T-helper 1 cell (primary cell): ENCODE results near the gene MYH7B.

Experiments
- DNase-seq, 5 donors: peaks; one replicate each; pipeline ENCODE4 v3.0.0-alpha.2; 2012 to 2020

MYH7B gene

DNA sequence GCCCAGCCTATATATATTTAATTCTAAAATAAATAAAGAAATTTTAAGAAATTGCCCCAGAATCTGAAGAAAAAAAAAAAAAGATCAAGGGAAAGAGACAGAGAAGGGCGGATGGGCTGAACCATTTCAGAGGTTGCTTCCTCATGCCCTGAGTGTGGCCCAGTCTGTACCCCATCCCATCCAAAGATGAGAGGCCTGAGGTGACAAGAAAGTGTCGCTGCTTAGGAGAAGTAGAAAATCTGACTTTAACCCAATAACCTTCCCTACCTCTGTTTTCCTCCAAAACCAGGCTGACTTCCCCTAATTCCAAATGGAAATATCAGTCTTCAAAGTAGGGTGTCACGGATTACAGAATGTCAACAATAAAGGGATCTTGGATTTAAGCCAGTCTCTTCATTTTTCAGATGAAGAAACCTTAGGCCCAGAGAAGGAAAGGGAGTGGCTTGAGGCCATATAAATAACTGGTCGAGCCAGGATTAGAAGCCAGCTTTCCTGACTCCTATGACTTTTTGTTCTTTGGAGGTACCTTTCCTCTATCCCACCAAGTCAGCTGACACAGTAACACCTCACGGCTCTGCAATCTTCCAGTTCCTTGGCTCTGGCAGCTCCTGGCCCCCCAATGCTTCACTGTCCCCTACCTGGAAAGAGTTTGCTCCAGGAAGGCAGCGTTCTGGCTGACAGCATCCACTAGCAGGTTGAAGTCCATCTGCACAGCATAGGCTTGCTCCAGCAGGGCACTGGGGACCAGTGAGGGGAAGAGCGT, 10.2 kb upstream of the MYH7B start:
- no peak for DNase-seq

DNA sequence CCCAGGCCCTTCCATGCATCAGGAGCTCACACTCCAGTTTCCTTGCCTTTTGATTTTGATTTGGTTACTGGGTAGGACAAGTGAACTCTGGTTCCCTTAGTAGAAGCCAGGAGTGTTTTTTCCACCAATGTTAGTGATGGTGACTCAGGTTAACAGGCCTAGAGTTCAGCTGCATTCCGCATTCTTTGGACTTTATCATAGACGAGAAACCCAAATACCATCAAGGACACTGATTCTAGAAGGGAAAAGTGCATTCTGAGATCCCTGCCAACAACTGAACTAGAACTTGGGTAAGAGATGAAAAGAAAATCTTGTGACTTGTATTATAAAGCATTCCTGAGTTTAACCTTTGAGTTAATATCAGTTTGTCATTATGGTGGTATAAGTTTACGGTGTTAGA, 9.0 kb upstream of the MYH7B start:
- DNase-seq: no peak

DNA sequence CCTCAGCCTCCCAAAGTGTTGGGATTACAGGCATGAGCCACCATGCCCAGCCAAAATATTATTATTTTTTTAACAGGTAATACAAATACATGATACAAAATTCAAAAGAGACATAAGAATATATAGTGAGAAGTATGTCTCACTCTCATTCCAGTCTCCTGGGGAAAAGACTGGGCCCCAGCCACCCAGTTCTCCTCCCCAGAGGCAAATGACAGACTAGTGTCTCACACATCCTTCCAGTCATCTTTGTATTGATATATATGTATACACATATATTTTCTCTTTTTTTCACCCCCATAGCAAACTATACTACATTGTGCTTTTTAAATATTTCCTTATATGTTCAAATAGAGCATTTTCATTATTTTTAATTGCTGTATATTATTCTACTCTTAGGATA, 8.3 kb upstream of the MYH7B start:
- DNase-seq: no peak

DNA sequence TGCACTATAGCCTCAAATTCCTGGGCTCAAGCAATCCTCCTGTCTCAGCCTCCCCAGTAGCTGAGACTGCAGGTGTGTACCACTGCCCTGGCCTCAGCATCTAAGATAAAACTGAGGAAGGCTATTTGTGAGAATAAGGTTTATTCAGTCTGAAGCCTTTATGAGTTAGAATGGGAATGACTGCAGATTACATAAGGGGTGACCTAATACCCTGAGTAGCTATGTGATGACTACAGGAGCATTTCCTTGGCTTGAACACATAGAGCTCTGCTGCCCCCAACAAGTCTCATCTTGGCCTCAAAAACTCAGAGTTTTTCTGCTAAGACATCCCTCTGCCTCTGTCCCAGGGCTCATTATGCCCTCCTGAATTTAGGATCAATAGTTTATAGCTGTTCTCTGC, 7.6 kb upstream of the MYH7B start:
- no peak for DNase-seq

DNA sequence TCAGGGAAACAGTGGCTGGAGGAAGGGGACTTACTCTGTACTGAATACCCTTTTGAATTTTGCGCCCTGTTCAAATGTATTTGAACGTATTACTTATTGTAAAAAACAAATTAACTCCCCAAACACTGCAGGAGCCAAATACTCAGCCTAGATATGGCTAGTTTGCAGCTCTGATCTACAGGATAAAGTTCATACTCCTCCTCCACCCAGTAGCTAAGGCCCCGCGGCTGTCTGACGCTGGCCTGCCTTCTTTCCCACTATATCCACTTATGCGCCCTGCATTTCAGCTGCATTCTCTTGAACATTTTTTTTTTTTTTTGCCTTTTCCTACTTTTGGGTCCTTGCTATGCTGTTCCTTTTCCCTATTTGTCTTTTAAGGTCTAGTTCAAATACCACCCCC, 6.5 kb upstream of the MYH7B start:
- DNase-seq: no peak

DNA sequence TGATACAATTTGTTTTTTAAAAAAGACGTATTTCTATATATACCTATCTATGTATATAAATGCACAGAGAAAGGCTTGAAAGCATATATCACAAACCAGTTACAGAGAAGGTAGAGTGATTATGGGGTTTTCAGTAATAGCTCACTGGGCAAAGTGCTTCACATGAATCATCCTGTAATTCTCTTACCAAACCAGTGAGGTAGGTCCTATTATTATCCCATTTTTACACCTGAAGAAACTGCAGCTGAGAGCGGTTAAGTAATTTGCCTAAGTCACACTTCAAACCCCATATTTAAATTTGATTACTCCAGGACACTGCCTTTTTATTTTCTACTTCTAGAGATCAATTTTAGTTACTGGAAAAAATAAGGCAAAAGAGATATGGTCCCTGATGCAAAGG, 4.4 kb upstream of the MYH7B start:
- no peak for DNase-seq

DNA sequence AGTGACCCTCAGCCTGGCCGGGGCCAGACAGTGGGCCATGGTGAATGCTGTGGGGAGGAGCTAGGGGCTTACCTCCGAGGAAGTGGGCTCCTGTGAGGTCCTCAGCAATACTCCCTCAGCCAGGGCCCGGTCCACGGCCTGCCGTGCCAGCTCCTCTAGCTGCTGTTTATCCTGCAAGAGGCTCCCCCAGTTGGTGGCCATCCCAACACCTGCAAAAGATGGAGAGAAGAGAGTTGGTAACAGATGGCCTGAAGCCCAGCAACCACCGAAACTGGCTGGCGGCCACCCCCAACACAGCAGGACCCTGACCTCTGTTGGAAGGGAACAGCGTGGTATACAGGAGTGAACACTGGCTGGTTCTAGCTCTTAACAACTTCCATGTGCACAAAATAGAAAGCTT, 4.0 kb upstream of the MYH7B start:
- DNase-seq: no peak

DNA sequence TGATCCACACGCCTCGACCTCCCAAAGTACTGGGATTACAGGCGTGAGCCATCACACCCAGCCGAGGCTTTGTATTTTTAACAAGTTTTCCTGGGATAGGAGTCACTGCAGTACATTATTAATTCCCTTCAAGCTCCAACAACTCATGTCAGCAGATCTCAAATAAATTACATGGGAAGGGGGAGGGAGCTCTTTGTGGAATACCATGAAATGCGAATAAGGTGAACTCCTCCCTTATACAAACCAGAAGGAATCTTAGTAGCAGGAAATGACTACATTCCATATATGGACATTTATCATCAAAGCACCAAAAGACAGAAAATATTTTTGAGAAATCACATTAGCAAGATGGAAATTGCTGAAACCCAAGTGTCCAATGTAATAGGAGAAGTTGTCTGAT, 3.0 kb upstream of the MYH7B start:
- no peak for DNase-seq

DNA sequence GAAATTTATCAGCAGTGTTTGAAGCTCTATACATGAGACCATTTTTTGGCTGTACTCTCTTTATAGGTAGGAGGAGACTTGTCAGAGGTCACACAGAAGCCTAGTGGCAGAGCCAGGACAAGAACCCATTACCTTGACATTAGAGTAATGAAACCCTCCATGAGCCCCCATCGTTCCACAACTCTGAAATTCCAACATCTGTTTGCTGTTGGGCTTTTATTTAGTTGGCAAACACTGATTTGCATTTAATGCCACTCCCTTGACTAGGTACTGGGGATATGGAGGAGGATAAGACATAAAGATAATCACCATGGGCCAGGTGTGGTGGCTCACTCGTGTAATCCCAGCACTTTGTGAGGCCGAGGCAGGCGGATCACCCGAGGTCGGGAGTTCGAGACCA, 1.7 kb upstream of the MYH7B start:
- DNase-seq: no peak

DNA sequence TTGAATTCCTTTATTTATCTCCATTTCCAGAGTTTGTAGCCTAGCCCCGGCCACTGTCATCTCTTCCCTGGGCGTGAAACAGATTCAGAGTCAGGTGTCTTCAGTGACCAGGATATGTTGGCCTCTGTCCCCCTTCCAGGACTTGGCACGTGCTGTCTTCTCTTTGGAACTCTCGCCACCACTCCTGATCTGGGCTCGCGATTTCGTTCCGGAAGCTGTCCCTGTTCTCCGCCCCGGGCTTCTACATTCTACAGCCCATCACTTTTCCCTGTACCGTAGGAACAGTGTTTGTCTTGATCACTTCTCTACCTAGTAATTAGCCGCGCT, 801 bp upstream of the MYH7B start:
- DNase-seq: no peak

DNA sequence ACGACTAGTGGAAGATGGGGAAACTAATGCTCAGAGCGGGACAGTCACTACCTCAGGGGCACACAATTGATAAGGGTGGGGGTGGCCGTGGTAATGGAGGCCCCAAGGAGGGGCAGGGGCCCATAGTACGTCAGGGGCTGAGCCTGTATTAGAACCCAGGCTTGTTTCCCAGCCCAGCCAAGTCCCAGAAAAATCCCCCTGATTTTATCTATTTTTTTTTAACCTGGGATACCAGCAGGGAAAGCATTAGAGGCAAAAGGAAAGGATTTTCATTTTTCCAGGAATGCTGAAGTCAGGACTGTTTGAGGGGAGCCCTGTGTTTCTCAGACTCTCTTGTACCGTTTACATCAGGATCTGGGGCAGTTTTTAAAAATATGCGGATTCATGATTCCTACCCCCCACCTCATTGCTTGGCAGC, 382 bp downstream of the MYH7B start:
- no peak for DNase-seq

DNA sequence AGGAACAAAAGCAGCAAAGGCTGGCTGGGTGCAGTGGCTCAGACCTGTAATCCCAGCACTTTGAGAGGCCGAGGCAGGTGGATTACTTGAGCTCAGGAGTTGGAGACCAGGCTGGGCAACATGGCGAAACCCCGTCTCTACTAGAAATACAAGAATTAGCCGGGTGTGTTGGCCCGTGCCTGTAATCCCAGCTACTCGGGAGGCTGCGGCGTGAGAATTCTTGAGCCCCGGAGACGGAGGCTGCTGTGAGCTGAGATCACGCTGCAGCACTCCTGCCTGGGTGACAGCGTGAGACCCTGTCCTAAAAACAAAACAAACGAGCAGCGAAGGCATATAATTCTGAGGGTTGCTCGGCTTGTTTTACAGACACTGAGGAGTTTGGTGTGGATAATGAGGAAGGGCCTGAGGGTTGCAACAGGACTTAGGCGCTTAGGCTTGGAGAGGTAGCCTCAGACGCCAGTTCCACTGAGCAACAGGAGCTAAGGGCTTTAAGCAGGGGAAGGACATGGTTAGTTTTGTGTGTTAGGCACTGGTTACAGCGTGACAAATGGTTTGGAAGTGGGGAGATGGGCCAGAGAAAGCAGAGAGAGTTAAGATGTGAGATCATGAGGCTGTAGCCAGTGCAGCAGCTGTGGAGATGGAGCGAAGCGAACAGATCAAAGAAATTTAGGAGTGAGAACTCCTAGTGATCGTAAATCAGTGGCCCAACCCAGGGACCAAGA, 1.2 kb downstream of the MYH7B start:
- DNase-seq: no peak

DNA sequence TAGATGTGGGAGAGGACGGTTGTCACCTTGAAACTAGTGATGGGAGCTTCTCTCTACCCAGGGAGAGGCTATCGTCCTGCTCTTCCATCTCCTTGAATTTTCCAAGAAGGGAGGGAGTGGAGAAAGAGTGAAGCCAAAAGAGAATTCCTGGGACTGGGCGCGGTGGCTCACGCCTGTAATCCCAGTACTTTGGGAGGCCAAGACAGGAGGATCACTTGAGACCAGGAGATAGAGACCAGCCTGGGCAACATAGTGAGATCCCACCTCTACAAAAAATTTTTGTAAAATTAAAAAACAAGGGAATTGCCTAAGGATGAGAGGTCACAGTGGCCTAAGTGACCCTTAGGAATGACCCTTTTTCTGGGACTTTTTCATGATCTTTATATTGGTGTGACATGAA, 8.8 kb downstream of the MYH7B start:
- DNase-seq: no peak

DNA sequence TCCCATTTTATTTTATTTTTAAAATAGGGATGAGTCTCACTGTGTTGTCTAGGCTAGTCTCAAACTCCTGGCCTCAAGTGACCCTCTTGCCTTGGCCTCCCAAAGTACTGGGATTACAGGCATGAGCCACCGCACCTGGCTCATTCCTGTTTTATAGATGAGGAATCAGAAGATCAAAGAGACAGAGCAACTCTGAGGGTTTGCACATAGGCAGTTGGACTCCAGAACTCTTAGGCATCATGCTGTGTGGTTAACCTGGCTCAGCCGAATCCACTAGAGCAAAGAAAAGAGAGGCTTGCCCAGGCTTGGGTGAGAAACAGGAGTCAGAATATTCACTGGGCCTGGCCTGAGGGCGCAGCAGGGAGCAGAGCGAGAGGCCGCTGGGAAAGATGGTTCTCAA, 9.4 kb downstream of the MYH7B start:
- no peak for DNase-seq

DNA sequence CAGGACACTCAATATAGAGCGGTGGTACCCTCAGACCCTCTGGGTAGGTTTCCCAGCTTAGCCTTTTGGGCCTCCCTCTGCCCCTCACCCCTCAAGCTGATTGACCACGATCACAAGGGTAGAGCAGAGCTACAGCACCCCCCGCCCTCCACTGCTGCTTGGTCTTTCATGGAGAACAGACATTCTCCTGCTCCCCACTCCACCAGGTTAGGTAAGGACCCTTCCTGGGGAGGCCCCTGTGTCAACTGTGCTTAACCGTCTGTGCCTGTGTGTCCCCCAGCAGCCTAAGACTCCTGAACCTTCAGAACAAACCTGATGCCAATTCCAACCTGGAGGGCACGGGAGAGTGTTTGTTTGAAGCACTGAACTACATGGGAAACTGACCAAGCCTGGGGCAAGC, 11.8 kb downstream of the MYH7B start:
- no peak for DNase-seq

DNA sequence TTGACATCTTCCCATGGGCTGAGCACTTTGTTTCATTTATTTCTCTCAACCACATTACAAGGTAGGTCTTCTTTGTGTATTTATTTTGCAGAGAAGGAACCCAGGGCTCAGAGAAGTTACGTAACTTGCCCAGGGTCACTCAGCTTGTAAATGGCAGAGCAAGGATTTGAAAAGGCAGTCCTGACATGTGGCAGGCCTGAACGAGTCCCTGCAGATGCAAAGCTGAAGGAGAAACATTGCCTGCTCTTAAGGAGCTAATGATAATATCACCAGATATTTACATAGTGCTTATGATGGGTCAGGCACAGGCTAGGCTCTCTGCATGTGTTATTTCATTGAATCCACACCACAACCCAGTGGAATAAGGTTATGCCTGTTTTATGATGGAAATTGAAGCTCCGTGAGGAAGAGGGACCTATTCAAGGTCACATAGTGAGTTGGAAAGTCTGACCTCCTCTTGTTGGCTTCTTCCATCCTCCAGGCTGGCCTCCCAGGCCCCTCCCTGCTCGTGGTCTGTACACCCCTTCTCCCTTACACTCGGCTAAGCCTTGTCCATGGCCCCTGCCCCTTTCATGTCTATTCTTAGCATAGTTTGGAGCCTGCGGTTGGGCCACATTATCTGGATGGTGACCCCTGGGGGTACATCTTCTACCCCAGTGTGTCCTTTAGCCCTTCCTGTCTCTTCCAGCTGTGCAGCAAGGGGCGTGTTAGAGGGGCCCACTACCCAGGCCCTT, 12.5 kb downstream of the MYH7B start:
- DNase-seq: no peak

DNA sequence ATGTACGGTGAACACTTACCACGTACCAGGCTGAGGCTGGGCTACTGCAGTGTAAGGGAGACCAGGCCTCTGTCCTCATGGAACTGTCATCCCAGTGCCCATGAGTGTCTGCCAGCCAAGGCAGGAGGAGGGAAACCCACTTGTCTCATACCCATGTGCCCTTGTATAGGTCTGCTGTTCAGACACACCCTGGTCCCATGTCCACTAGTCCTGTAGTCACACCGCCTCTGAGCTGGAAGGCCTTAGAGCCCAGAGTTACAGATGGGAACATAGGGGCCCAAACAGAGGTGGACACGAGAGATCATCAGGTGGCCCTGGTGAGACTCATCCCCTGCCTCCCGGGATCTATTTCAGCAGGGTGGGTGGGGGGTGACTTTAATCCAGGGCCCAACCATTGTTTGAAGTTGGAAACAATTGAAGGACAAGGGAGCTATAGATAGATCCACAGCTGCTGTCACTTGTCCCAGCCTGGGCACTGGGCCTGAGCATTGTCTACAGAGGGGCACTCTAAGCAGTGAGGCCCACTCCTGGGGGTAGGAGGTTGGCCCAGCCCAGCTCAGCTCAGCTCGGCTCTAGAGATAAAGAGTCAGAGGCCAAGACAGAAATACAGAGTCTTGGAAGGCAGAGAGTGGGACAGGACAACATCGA, 14.6 kb downstream of the MYH7B start:
- DNase-seq: no peak

DNA sequence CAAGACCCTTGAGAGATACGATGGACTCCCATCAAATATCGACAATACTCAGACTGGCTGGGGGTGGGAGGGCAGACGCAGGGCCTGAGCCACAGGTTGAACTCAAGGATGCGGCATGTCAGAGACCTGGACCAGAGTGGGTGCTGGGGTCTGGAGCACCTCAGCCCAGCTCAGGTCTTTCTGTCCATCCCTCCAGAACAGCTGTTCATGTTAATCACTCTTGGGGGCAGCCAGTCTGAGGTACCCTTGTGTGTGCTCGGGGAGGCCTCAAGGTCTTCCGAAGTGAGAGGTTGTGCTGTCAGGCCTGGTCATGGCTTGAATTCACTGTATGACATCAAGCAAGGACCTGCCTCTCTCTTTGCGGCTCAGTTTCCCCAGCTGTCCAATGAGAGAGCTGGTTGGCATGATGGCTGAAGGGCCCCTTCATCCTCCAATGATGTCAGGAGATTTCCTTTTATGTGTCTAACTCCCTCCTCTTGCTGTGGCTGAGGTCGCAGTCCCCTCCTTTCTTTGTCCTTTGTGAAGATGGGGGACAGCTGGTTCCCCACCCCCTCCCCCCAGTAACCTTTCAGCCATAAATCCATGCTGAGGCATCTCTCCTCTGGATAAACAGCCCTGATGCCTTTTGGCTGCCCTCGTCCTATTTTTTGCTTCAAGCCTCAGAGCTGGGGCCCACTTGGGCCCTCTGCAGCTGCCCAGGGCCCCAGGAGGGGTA, 15.3 kb downstream of the MYH7B start:
- DNase-seq: no peak

DNA sequence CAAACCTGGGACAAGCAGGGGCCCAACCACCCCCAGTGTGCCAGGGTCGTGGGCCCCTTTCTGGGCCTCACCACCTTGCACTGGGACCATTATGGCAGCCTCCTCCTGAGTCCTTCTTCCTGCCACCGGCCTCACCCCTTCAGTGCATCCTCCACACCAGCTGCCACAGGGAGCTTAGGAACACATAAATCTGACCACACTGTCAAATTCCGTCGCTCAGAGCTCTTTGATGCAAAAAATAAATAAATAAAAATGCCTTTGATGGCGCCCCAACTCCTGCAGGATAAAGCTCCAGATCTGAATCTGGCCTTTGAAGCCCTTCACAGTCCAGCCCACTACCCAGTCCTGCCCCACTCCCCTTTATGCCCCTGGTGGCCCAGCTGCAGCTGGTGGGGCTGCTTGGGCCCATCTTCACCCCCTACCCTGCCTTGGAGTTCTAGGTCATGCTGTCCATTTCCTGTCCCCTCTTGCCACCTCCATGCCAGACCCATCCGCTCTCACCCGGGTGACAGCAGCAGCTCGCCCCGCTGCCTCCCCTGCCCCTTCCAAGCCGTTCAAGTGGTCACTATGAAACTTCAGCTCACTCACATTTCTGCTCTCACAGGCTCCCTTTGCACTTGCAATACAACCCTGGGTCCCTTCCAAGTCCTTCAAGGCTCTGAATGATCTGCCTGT, 16.0 kb downstream of the MYH7B start:
- DNase-seq: no peak

DNA sequence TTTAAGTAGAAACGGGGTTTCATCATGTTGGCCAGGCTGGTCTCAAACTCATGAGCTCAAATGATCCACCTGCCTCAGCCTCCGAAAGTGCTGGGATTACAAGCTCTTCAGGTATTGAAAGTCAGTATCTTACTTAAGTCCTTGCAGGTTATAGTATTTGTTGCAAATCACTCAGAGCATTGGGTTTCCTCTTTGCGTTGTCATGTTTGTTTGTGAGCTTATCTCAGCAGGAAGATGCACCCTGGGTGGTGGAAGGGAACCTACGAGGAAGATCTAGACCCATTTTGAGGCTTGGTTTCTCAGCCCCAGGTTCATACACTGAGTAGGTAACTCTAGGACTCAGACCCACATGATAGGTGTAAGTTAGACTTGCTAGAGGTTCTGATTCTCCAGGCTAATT, 18.6 kb downstream of the MYH7B start:
- DNase-seq: no peak

DNA sequence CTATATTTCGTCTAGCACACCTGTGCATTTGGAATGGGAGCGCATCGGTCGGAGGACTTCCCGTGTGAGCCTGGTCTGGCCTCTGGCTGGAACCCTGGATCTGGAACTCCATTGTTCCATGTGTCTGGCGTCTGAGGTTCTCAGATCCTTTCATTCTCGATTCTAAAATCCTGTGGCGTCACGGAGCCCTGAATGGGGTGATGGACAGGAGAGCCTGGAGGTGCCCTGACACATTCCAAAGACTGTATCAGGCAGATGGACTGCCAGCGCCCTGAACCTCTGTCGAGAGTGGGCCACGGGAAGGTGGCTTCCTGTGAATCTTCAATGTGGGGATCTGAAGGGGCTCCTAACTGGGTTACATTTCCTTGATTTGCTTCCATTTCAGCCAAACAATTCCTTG, 20.6 kb downstream of the MYH7B start:
- DNase-seq: no peak

DNA sequence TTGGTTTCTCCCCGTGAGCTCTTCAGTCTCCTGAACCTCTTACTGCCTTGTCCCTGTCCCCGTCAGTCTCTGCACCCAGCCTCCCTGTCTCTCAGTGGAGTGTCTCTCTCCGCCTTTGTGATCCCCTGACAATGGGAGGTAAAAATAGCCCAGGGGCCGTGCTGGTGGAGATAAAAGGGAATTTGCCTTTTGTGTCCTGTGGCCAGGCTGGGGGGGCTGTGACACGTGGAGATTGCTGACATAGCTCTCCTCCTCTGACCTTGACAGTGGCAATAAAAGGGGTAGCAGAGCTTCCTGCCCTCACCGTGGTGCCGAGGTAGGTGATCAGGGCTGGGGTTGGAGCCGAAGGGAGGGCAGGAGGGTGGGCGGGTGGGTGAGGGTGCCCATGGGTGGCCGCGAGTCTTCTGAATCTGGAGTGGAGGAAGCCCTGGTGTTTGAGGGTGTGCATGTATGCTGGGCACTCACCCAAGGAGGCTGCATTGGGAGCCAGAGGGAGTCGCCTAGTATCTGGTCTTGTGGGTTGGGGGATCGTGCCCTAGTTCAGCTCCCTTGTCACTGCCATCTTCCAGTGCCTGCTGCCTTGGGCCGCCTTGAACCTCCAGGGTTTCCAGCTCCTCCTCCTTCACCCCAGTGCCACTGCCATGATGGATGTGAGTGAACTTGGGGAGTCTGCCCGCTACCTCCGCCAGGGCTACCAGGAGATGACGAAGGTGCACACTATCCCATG, 21.9 kb downstream of the MYH7B start:
- DNase-seq: no peak
